Fibroblast of skin of left biceps (primary cell): ENCODE measurements around the gene NBPF20.
"Not testable (repeated sequence)": the region's sequence is repeated elsewhere in the genome, so short reads cannot be mapped to it uniquely, and the experiment has no call there.

Experiments used
- DNase-seq, 2 experiments: peaks; one replicate each; pipeline ENCODE4 v3.0.0-alpha.2; 2013; ENCODE audit warnings: low read depth in 2 of 2

NBPF20 gene, protein sequence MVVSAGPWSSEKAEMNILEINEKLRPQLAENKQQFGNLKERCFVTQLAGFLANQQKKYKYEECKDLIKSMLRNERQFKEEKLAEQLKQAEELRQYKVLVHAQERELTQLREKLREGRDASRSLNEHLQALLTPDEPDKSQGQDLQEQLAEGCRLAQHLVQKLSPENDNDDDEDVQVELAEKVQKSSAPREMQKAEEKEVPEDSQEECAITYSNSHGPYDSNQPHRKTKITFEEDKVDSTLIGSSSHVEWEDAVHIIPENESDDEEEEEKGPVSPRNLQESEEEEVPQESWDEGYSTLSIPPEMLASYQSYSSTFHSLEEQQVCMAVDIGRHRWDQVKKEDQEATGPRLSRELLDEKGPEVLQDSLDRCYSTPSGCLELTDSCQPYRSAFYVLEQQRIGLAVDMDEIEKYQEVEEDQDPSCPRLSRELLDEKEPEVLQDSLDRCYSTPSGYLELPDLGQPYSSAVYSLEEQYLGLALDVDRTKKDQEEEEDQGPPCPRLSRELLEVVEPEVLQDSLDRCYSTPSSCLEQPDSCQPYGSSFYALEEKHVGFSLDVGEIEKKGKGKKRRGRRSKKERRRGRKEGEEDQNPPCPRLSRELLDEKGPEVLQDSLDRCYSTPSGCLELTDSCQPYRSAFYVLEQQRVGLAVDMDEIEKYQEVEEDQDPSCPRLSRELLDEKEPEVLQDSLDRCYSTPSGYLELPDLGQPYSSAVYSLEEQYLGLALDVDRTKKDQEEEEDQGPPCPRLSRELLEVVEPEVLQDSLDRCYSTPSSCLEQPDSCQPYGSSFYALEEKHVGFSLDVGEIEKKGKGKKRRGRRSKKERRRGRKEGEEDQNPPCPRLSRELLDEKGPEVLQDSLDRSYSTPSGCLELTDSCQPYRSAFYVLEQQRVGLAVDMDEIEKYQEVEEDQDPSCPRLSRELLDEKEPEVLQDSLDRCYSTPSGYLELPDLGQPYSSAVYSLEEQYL (N-terminal part only)

DNA sequence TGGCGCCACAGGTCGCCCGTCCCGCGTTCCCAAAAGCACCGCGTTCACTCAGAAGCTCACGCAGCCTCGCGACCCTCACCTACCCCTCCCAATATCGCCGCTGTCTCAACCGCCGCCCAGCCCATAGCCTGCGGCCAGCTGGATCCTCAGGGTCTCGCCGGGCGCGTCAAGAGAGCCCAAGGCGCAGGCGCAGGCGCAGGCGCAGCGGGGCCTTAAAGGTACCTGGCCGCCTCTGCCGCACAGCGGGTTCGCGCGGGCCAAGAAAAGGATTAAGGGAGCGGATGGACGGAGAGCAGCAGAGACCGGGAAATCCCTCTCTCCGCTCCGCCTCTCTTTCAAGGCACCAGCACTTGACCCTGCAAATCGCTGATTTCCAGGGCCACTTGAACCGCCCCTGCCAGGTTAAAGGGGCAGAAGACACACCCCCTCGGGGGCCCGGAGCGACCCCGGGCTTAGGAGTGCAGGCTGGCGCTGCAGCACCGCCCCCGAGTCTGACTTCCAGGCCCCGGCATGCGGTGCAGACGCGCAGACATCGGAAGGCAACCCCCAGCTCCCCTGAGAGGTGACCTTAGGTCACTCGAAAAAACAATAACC, at the start of gene NBPF20:
Gene NBPF20 (minus strand): TSS at position 168 of the 594 bp plus-strand sequence. CDS start 20,331 bp downstream, outside the sequence.
- DNase-seq, result peak in 1 of 2 experiments; percentile 10

GRCh38 chr1:145474837-145475368, 49.5 kb upstream of the NBPF20 start:
- not testable (repeated sequence) for DNase-seq

GRCh38 chr1:145472731-145473130, 47.3 kb upstream of the NBPF20 start:
- not testable (repeated sequence) for DNase-seq

- DNase-seq, result not testable (repeated sequence)
These were observed 46.0 kb upstream of the NBPF20 start for GRCh38 chr1:145471365-145471764.

DNA sequence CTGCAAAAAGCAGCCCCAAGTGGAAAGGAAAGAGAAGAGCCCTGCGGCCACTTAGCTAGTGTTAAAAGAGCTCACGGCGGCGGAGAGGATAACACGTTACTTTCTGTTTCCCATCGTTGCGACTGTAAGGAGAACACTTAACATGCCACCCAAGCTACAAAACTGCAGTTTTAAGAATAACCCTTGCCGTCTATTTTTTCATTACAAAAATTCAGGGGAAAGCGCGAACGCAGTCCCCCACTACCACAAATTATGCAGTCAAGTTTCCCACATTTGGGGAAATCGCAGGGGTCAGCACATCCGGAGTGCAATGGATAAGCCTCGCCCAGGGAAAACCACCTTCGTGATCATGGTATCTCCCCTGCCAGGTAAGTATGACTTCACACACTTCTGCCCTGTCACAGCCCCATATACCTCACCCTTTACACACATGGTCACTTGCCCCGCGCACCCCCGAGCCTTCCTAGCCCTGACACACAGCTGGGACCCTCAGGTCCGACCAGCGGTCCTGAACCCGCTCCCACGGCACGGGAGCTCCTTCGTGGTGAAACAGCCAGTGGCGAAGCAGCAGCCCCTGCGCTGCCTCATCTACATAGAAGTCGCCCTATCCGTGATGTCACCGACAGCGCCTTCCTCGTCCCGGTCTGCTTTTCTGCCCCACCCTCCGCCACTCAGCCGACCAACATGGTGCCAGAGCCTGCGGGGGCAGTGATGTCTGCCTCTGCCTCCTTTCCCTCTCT, 40.2 kb upstream of the NBPF20 start:
- DNase-seq, result peak; percentile 87

- DNase-seq, result not testable (repeated sequence)
These were observed 39.4 kb upstream of the NBPF20 start for GRCh38 chr1:145464708-145465336.

DNA sequence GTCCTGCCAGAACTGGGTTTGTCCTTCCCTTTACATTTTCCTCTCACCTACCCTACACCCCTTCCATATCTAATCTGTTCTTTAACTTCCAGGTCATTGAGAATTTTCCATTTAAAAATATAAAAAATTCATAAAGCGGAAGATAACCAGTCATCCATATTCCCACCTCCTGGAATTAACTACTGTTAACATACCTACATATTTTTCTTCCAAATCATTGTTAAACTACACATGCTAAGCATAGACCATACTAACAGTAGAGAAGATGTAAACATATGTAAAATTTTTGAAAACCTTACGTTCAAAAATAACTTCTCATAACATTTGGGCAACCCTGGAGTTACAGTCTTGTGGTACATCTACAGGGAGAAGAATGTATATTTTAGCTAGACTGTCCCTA, 38.6 kb upstream of the NBPF20 start:
- not testable (repeated sequence) for DNase-seq

DNA sequence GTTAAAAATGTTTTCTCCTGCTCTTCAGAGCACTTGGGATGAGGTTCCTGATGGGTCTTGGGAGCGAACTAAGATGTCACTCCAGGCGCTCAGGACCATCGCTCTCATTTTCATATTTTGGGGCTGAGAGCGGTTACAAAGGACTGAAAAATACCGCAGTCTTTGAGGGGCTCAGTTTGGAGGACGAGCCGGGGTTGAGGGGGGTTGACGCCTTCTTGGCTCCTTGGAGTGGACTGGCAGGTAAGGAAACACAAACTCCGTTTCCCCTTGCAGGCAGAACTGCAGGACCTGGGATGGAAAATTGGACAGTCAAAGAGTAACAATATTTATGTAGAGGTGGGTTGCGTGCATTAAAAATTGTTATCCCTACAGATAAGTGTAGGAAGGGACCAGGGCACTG, 35.3 kb upstream of the NBPF20 start:
- DNase-seq, result not testable (repeated sequence)

DNA sequence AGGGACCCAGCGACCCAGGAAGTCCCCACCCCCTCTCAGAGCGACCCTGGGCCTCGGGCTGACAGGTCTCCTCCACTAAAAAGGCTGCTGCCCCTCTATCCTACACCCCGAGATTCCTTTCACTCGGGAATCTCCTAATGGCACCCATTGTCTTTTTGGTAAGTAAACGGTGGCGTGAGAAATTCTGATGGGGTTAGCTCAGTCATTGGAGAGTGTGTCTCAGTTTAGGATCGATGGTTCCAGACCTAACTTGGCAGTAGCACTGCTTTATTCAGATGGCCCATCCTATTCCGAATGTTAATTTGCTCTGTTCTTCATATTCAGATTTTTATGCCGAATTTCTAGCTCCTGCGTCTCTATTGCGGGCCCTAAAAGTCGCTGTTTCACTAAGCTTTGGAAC, 34.6 kb upstream of the NBPF20 start:
- not testable (repeated sequence) for DNase-seq

DNA sequence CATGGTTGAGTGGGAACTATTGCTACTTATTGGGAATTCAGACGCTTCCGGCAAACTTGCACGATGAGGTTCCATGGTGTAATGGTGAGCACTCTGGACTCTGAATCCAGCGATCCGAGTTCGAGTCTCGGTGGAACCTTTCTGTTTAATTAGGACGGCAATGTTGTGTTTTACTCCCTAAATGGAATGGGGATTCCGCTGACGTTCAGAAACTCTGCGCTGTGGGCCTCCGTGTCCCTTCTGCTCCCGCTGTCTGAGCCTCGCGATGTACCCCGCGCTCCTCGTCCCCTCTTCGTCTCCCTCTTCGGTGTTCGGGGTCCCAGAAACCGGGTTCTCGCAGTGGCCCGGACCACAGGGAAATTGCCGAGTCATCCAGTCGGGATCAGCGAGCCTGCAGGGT, 34.2 kb upstream of the NBPF20 start:
- not testable (repeated sequence) for DNase-seq

GRCh38 chr1:145459063-145459462, 33.7 kb upstream of the NBPF20 start:
- DNase-seq, result not testable (repeated sequence)

GRCh38 chr1:145454824-145455177, 29.4 kb upstream of the NBPF20 start:
- DNase-seq, result not testable (repeated sequence)

GRCh38 chr1:145453873-145454823, 28.7 kb upstream of the NBPF20 start:
- not testable (repeated sequence) for DNase-seq

DNA sequence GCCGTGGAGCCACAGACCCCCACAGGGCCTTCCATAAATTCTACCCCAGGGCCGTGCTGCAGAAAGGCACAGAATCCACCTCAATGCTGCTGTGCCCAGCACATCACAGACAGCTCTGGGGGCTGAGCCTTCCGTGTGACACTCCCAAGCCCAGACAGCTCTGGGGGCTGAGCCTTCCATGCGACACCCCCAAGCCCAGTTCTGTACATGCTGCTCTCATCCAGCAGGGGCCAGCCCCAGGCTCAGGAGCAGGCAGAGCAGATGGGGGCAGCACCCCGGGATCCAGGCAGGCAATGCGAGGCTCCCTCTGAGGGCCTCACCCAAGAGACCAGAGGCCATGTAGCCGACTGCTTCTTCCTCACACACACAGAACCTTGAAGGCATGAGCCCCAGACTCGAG, 27.1 kb upstream of the NBPF20 start:
- DNase-seq, result not testable (repeated sequence)

GRCh38 chr1:145451914-145452313, 26.5 kb upstream of the NBPF20 start:
- DNase-seq, result not testable (repeated sequence)

- not testable (repeated sequence) for DNase-seq
These were observed 19.8 kb upstream of the NBPF20 start for GRCh38 chr1:145445219-145445618.

DNA sequence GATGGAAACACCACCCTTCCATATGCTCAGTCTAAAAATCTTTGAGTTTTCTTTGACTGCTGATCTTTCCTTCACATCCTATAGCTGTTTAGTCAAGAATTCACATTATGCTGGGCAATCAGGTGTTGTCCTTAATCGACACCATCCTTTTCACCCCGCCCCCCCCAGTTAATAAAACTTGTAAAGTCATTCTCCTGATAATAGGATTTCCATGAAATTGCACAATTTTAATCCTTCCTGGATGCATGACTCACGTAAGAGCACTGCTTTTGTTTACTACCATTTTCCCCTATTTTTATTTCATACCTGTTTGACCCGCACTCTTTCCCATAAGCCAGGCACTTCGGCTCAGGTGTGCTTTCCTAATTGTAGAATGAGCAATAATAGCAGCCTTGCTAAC, 16.9 kb upstream of the NBPF20 start:
- DNase-seq, result not testable (repeated sequence)

GRCh38 chr1:145431363-145432256, 6.2 kb upstream of the NBPF20 start:
- not testable (repeated sequence) for DNase-seq
